Upper lobe of left lung (tissue), 4 donors: ENCODE measurements around the gene ESPNL.

Source experiments
- POLR2A ChIP-seq, 4 donors: fragments of 450-650 bp; IDR thresholded peaks; one replicate each; pipeline ENCODE4 v1.5.1; 2016 to 2017; ENCODE audit warnings: antibody characterized with exemption in 4 of 4, mild to moderate bottlenecking in 2 of 4
- TF ChIP-seq, protein P1 (sequence below), 6 experiments: fragments of 450-650 bp in 4 of 6; fragments of 200-600 bp in 2 of 6; sonication (generic) in 2 of 6; IDR thresholded peaks; one replicate each; pipeline ENCODE4 v1.5.1; 2016 to 2019; ENCODE audit warnings: antibody characterized with exemption in 6 of 6

DNA sequence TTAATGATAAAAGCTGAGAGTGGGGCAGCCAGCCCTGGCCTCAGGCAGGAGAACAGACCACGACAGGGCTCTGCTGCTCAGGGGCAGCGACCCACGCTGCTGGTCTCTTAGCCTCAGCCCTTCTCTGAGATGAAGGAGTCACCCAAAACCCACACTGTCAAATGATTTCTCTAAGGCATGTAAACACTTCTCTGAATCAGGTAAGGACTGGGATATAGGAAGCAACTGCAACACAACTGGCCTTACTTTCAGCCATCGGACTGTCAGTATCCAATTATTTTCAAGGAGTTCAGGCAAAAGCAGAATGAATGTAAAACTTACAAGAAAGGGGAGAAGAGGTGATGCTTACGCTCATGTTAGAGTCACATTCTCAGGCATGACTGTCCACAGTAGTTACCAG is 80.4 kb downstream of the ESPNL start:
- TF ChIP-seq, protein P1, sequence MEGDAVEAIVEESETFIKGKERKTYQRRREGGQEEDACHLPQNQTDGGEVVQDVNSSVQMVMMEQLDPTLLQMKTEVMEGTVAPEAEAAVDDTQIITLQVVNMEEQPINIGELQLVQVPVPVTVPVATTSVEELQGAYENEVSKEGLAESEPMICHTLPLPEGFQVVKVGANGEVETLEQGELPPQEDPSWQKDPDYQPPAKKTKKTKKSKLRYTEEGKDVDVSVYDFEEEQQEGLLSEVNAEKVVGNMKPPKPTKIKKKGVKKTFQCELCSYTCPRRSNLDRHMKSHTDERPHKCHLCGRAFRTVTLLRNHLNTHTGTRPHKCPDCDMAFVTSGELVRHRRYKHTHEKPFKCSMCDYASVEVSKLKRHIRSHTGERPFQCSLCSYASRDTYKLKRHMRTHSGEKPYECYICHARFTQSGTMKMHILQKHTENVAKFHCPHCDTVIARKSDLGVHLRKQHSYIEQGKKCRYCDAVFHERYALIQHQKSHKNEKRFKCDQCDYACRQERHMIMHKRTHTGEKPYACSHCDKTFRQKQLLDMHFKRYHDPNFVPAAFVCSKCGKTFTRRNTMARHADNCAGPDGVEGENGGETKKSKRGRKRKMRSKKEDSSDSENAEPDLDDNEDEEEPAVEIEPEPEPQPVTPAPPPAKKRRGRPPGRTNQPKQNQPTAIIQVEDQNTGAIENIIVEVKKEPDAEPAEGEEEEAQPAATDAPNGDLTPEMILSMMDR (IDR thresholded peaks at IDR 0.05): no peak
- TF ChIP-seq POLR2A (IDR thresholded peaks at IDR 0.05): no peak
